PC-3 (cell line): Measurements from ENCODE around the gene ATXN7L1. TPM values are rescaled to one million over a fixed set of nuclear protein-coding genes. Genes with fewer than 3 reads are reported as not detected.

Experiments
- ATAC-seq: fragments of 200-7000 bp; cut with Tn5 transposase; 2 replicates; pipeline ENCODE4 v1.9.1; 2020; ENCODE audit warnings: mild to moderate bottlenecking, moderate library complexity
- BruUV-seq: library from RNA; stranded (reverse); fragments of 400-500 nt; replicated peaks from 2 replicates; lab custom pipeline; 2021; lab: Mats Ljungman, UMichigan
- CTCF ChIA-PET: fragments of 300-600 bp; sonication (Branson Sonifier 250); formaldehyde crosslinking; loops from one replicate; lab custom pipeline; 2022; ENCODE audit warnings: antibody characterized with exemption; lab: Charles Lee
- POLR2A ChIA-PET: fragments of 300-600 bp; sonication (Branson Sonifier 250); formaldehyde crosslinking; loops from one replicate; lab custom pipeline; 2022; ENCODE audit warnings: antibody characterized with exemption; ENCODE audit not compliant: unreplicated experiment; lab: Charles Lee
- DNase-seq: peaks from one replicate; pipeline ENCODE4 v3.0.0-alpha.2; 2015
- H2AFZ ChIP-seq: fragments of 300-600 bp; sonication (generic); 2 replicates; pipeline ENCODE4 v1.6.0; 2016; ENCODE audit warnings: antibody characterized with exemption, low read length
- H3F3A ChIP-seq: fragments of 300-600 bp; sonication (generic); one replicate; pipeline ENCODE4 v1.6.0; 2017; ENCODE audit warnings: antibody characterized with exemption, low read length, control low read depth, mild to moderate bottlenecking; ENCODE audit not compliant: unreplicated experiment
- H3K27ac ChIP-seq: fragments of 300-600 bp; sonication (generic); 2 replicates; pipeline ENCODE4 v1.5.1; 2016; ENCODE audit warnings: mild to moderate bottlenecking, low read length
- H3K27me3 ChIP-seq: fragments of 300-600 bp; sonication (generic); 2 replicates; pipeline ENCODE4 v1.6.1; 2016; ENCODE audit warnings: low read length, mixed read lengths
- H3K36me3 ChIP-seq: fragments of 300-600 bp; sonication (generic); 2 replicates; pipeline ENCODE4 v1.6.1; 2016; ENCODE audit warnings: low read depth, mixed run types, low read length, mixed read lengths
- H3K4me1 ChIP-seq: fragments of 300-600 bp; sonication (generic); 2 replicates; pipeline ENCODE4 v1.5.1; 2016; ENCODE audit warnings: low read length; ENCODE audit not compliant: insufficient read depth
- H3K4me2 ChIP-seq: fragments of 300-600 bp; sonication (generic); 2 replicates; pipeline ENCODE4 v1.6.0; 2016; ENCODE audit warnings: low read length
- H3K4me3 ChIP-seq: fragments of 300-600 bp; sonication (generic); 2 replicates; pipeline ENCODE4 v1.5.1; 2016; ENCODE audit warnings: mild to moderate bottlenecking, low read length, mixed read lengths
- H3K79me2 ChIP-seq: fragments of 300-600 bp; sonication (generic); 2 replicates; pipeline ENCODE4 v1.6.1; 2017; ENCODE audit warnings: low read length, mixed read lengths
- H3K9ac ChIP-seq: fragments of 300-600 bp; sonication (generic); 2 replicates; pipeline ENCODE4 v1.6.0; 2016; ENCODE audit warnings: mild to moderate bottlenecking, low read length
- H3K9me2 ChIP-seq: fragments of 300-600 bp; sonication (generic); replicated peaks from 2 replicates; pipeline ENCODE4 v1.6.1; 2016; ENCODE audit warnings: mixed run types, low read length, mixed read lengths
- H3K9me3 ChIP-seq: fragments of 300-600 bp; sonication (generic); 2 replicates; pipeline ENCODE4 v1.6.1; 2016; ENCODE audit warnings: low read length, mixed read lengths
- H4K20me1 ChIP-seq: fragments of 300-600 bp; sonication (generic); 2 replicates; pipeline ENCODE4 v1.6.1; 2016; ENCODE audit warnings: low read length, mixed read lengths
- EZH2 ChIP-seq: fragments of 300-600 bp; sonication (generic); IDR thresholded peaks from one replicate; pipeline ENCODE4 v1.6.1; 2017; ENCODE audit warnings: antibody characterized with exemption, mild to moderate bottlenecking, low read length; ENCODE audit not compliant: unreplicated experiment
- EZH2phosphoT487 ChIP-seq: fragments of 300-600 bp; sonication (generic); IDR thresholded peaks from 2 replicates; pipeline ENCODE4 v1.6.1; 2018; ENCODE audit warnings: mild to moderate bottlenecking, antibody characterized with exemption, low read length, borderline replicate concordance
- intact Hi-C: fragments of 100-400 bp; cut with micrococcal nuclease; formaldehyde crosslinking; loops from 2 replicates; pipeline ENCODE4 v1.9.0; 2023
- total RNA-seq: library from RNA; depleted of rRNA; stranded (reverse); fragments of >200 nt; gene quantifications from 2 replicates; pipeline ENCODE4 v1.2.3, GENCODE V29; 2014
- TF ChIP-seq, protein P1 (sequence below): fragments of 300-600 bp; sonication (generic); conservative IDR thresholded peaks from 2 replicates; pipeline ENCODE4 v1.5.1; 2017; ENCODE audit warnings: antibody characterized with exemption, low read depth, mild to moderate bottlenecking, low read length

ATXN7L1 gene
- total RNA-seq, 1 experiment from 2014 or later, result 16.0 TPM

DNA sequence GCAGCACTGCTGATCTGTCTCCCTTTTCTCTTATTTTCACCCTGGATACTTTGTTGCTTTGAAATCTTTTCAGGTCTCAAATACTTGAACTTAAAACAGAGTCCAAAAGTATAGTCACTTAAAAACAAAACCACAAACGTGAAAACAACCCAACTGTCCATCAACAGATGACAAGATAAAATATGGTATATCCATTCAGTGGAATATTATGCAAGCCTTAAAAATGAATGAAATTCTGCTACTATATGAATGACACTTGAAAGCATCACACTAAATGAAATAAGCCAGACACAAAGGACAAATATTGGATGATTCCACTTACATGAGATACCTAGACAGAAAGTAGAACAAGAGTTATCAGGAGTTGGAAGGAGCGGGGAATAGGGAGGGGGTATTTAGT, 250.4 kb downstream of the ATXN7L1 start:
- H3K36me3 ChIP-seq, result no peaks in the 10 kb centered on the region; the same call in 1 of the 2 replicates
- H3K79me2 ChIP-seq, result no peaks in the 10 kb centered on the region
- H3K9ac ChIP-seq, result no peak overlapping the region
- H4K20me1 ChIP-seq, result no peaks in the 10 kb centered on the region
- POLR2A ChIA-PET, result no interaction called here
- H2AFZ ChIP-seq, result no peak overlapping the region
- no peaks in the 10 kb centered on the region for H3F3A ChIP-seq
- intact Hi-C loops, result no loop called here
- H3K4me1 ChIP-seq, result no peaks in the 10 kb centered on the region
- H3K27me3 ChIP-seq, result no peaks in the 10 kb centered on the region
- H3K27ac ChIP-seq, result no peak overlapping the region
- H3K4me2 ChIP-seq, result no peak overlapping the region
- no peak overlapping the region for H3K4me3 ChIP-seq
- no peaks in the 10 kb centered on the region for H3K9me3 ChIP-seq
- BruUV-seq, result no TSS peak
- H3K9me2 ChIP-seq, result no peaks in the 10 kb centered on the region
- ATAC-seq (no peak), DNase-seq (no peak)
- TF ChIP-seq, protein P1, sequence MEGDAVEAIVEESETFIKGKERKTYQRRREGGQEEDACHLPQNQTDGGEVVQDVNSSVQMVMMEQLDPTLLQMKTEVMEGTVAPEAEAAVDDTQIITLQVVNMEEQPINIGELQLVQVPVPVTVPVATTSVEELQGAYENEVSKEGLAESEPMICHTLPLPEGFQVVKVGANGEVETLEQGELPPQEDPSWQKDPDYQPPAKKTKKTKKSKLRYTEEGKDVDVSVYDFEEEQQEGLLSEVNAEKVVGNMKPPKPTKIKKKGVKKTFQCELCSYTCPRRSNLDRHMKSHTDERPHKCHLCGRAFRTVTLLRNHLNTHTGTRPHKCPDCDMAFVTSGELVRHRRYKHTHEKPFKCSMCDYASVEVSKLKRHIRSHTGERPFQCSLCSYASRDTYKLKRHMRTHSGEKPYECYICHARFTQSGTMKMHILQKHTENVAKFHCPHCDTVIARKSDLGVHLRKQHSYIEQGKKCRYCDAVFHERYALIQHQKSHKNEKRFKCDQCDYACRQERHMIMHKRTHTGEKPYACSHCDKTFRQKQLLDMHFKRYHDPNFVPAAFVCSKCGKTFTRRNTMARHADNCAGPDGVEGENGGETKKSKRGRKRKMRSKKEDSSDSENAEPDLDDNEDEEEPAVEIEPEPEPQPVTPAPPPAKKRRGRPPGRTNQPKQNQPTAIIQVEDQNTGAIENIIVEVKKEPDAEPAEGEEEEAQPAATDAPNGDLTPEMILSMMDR, result no peak
- TF ChIP-seq EZH2phosphoT487, result no peak
- no peak for TF ChIP-seq EZH2
- CTCF ChIA-PET, result no interaction called here

DNA sequence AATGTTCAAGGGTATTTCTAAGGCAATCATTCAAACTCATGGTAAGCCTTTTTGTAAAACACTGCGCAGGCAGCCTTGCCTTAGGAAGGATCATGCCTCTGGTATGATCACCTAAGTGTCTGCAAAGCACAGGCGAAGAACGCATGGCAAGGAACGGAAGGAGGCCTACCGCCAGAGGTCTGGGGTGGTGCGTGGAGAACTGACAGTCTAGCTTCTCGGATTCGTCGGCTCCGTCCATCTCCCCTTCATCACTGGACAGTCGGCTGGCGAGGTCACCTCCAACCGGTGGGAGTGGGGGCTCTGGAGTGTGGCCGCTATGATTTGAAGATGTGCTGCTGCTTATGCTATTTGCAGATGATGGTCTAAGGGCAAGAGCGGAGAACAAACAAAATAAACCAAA, 252.5 kb downstream of the ATXN7L1 start:
- DNase-seq, result no peak
- intact Hi-C loops, result no loop called here

DNA sequence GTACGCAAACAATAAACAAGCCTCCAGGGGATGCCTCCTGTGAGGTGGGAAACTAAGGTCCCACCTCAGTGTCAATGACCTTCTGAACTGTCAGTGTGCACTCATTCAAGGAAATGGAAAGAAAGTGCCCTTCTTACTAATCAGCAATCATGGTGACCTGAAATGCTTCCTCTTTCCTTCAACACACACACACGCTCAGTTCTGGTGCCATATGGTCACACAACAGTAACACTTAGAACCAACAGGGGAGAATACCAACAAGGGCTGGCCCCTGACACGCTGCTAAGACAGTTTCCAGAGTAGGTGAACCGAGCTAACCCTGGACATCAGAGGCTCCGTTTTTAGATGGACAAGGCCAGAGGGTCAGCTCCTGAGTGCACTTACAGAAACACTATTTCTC, 253.0 kb downstream of the ATXN7L1 start:
- ChIA-PET POLR2A (no interaction called here), CTCF (no interaction called here)
- Histone ChIP-seq H3K36me3 (no peaks in the 10 kb centered on the region; the same call in 1 of the 2 replicates), H3K27me3 (no peaks in the 10 kb centered on the region), H3K4me1 (no peaks in the 10 kb centered on the region), H4K20me1 (no peaks in the 10 kb centered on the region), H3K4me3 (no peak overlapping the region), H3K27ac (no peak overlapping the region), H3K9me2 (no peaks in the 10 kb centered on the region), H3K79me2 (no peaks in the 10 kb centered on the region), H3F3A (no peaks in the 10 kb centered on the region), H3K9ac (no peak overlapping the region), H3K9me3 (no peaks in the 10 kb centered on the region), H3K4me2 (no peak overlapping the region), H2AFZ (no peak overlapping the region)
- ATAC-seq (no peak), DNase-seq (no peak)
- no TSS peak for BruUV-seq
- intact Hi-C loops, result no loop called here
- TF ChIP-seq EZH2 (no peak), EZH2phosphoT487 (no peak)
- TF ChIP-seq, protein P1, result no peak

More for the DNA sequence above, 252.5 kb downstream of the ATXN7L1 start:
- H3K79me2 ChIP-seq, result no peaks in the 10 kb centered on the region
- ATAC-seq, result no peak
- BruUV-seq, result no TSS peak
- H3K9me3 ChIP-seq, result no peaks in the 10 kb centered on the region
- CTCF ChIA-PET, result no interaction called here
- H3K27ac ChIP-seq, result no peak overlapping the region
- no peak overlapping the region for H2AFZ ChIP-seq
- no peaks in the 10 kb centered on the region for H3F3A ChIP-seq
- TF ChIP-seq EZH2phosphoT487 (no peak), EZH2 (no peak)
- TF ChIP-seq, protein P1, result no peak
- no peaks in the 10 kb centered on the region; the same call in 1 of the 2 replicates for H3K36me3 ChIP-seq
- H4K20me1 ChIP-seq, result no peaks in the 10 kb centered on the region
- no peaks in the 10 kb centered on the region for H3K27me3 ChIP-seq
- H3K9me2 ChIP-seq, result no peaks in the 10 kb centered on the region
- H3K9ac ChIP-seq, result no peak overlapping the region
- POLR2A ChIA-PET, result interaction anchor here (0.6 kb wide), 1 partner anchor 1663 kb away, joined by 5 read pairs; no protein-coding TSS in a partner anchor
- no peak overlapping the region for H3K4me2 ChIP-seq
- H3K4me1 ChIP-seq, result no peaks in the 10 kb centered on the region
- H3K4me3 ChIP-seq, result no peak overlapping the region
